Keratinocyte (primary cell): ENCODE data around the gene NXN.

Experiments
- CTCF ChIP-seq, 3 experiments: IDR thresholded peaks in 1 of 3; conservative IDR thresholded peaks in 1 of 3; optimal IDR thresholded peaks in 1 of 3; 2 replicates in 2 of 3; 3 replicates in 1 of 3; pipeline versions ENCODE3 to v1.5.1; 2011; ENCODE audit warnings: low read length in 3 of 3, mild to moderate bottlenecking in 3 of 3, moderate library complexity in 2 of 3, control low read depth in 1 of 3, inconsistent platforms in 1 of 3; ENCODE audit not compliant: insufficient read depth in 2 of 3; ENCODE audit errors: extremely low read depth in 1 of 3
- EZH2 ChIP-seq: IDR thresholded peaks from one replicate; pipeline ENCODE4 v1.6.1; 2012; ENCODE audit warnings: inconsistent platforms, mild to moderate bottlenecking, low read length, moderate library complexity

DNA sequence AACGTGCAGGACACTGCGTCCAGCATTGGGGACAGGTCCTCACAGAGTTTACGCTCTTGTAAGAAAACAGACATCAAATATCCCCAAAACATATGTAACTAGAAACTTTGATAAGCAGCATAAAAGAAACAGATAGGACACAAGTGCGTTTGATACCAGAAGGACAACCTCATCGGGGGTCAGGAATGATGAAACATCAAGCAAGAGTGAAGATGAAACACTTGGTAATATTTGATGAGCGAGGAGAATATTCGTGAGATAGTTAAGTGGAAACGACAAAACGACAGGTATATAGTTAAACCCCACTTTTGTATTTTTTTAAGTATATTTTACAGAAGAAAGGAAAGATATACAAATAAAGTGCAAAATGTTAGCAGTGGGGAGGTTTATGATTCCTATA is 55.9 kb downstream of the NXN start:
- no peak for TF ChIP-seq CTCF (optimal IDR thresholded peaks at IDR 0.05 in 1 of 3, IDR thresholded peaks at IDR 0.05 in 1 of 3, conservative IDR thresholded peaks at IDR 0.05 in 1 of 3; ENCODE audit: extremely low read depth in 1 of 3, insufficient read depth in 2 of 3, low read length in 3 of 3)
- TF ChIP-seq EZH2: no peak
